H1 (cell line): Measurements from ENCODE around the gene ADAMTS3. TPM values are rescaled to one million over a fixed set of nuclear protein-coding genes. Genes with fewer than 3 reads are reported as not detected.

Experiments used
- CTCF ChIA-PET: fragments of 300-600 bp; sonication (Branson Sonifier 250); formaldehyde crosslinking; loops from one replicate; lab custom pipeline; 2021; ENCODE audit not compliant: partially characterized antibody; lab: Charles Lee
- POLR2A ChIA-PET: fragments of 300-600 bp; sonication (Branson Sonifier 250); formaldehyde crosslinking; loops from one replicate; lab custom pipeline; 2021; ENCODE audit warnings: inconsistent platforms; ENCODE audit not compliant: partially characterized antibody; lab: Charles Lee
- DNase-seq, 2 experiments: peaks; one replicate each; pipeline versions ENCODE4 v3.0.0 to v3.0.0-alpha.2; 2010 to 2022; ENCODE audit warnings: low spot score in 2 of 2, low read depth in 1 of 2, mixed read lengths in 1 of 2
- FAIRE-seq: peaks from 2 replicates; lab custom pipeline; 2011; peaks lifted over from hg19 to GRCh38; lab: Jason Lieb, UNC
- H2AFZ ChIP-seq: 2 replicates; pipeline ENCODE4 v1.8.1; 2012; ENCODE audit warnings: low read length, inconsistent platforms
- H2AK5ac ChIP-seq: 2 replicates; pipeline ENCODE4 v1.6.1; 2013; ENCODE audit warnings: low read depth, low read length
- H2BK120ac ChIP-seq: replicated peaks from 2 replicates; pipeline ENCODE3; 2013; ENCODE audit warnings: low read depth, low read length, inconsistent platforms
- H2BK12ac ChIP-seq: 2 replicates; pipeline ENCODE4 v1.6.1; 2013; ENCODE audit warnings: low read depth, low read length
- H2BK15ac ChIP-seq: 2 replicates; pipeline ENCODE4 v1.6.1; 2013; ENCODE audit warnings: low read length
- H2BK20ac ChIP-seq: 2 replicates; pipeline ENCODE4 v1.6.1; 2013; ENCODE audit warnings: low read length
- H2BK5ac ChIP-seq: 2 replicates; pipeline ENCODE4 v1.6.1; 2013; ENCODE audit warnings: low read depth, low read length
- H3K14ac ChIP-seq: 2 replicates; pipeline ENCODE4 v1.6.1; 2013; ENCODE audit warnings: inconsistent platforms; ENCODE audit not compliant: insufficient read length
- H3K18ac ChIP-seq: 2 replicates; pipeline ENCODE4 v1.6.1; 2013; ENCODE audit warnings: low read length; ENCODE audit errors: extremely low read depth
- H3K23ac ChIP-seq: 2 replicates; pipeline ENCODE4 v1.6.1; 2013; ENCODE audit warnings: inconsistent platforms; ENCODE audit not compliant: insufficient read length
- H3K23me2 ChIP-seq: 2 replicates; pipeline ENCODE4 v1.6.1; 2013; ENCODE audit warnings: low read depth, low read length
- H3K27ac ChIP-seq: 2 replicates; pipeline ENCODE4 v1.6.1; 2011; ENCODE audit warnings: low read depth, low read length, inconsistent platforms
- H3K27me3 ChIP-seq, 4 experiments: replicated peaks in 1 of 4; 1 replicate in 1 of 4; 2 replicates in 3 of 4; pipeline versions ENCODE4 v1.6.1 to v1.8.1; 2011 to 2013; ENCODE audit warnings: low read length in 3 of 4, mild to moderate bottlenecking in 3 of 4, inconsistent platforms in 2 of 4, mixed read lengths in 2 of 4, moderate library complexity in 1 of 4; ENCODE audit not compliant: control insufficient read depth in 3 of 4, insufficient read depth in 3 of 4; ENCODE audit errors: extremely low read depth in 1 of 4
- H3K36me3 ChIP-seq, 4 experiments: 2 replicates each; pipeline versions ENCODE4 v1.6.1 to v1.8.1; 2011 to 2013; ENCODE audit warnings: mild to moderate bottlenecking in 4 of 4, low read length in 3 of 4, moderate library complexity in 2 of 4, control low read depth in 1 of 4, inconsistent platforms in 1 of 4; ENCODE audit not compliant: insufficient read depth in 4 of 4, control insufficient read depth in 2 of 4
- H3K4ac ChIP-seq: replicated peaks from 2 replicates; pipeline ENCODE3; 2013; ENCODE audit warnings: low read length, low read depth, mixed read lengths, inconsistent platforms; ENCODE audit not compliant: insufficient read length
- H3K4me1 ChIP-seq, 4 experiments: replicated peaks in 1 of 4; 1 replicate in 1 of 4; 2 replicates in 3 of 4; pipeline versions ENCODE4 v1.6.1 to v1.8.1; 2011 to 2013; ENCODE audit warnings: low read length in 3 of 4, inconsistent platforms in 2 of 4, mixed read lengths in 1 of 4; ENCODE audit not compliant: insufficient read depth in 4 of 4, control insufficient read depth in 3 of 4
- H3K4me2 ChIP-seq, 2 experiments: 2 replicates each; pipeline versions ENCODE4 v1.6.1 to v1.8.1; 2011 to 2013; ENCODE audit warnings: low read depth in 2 of 2, low read length in 2 of 2, control low read depth in 1 of 2, inconsistent platforms in 1 of 2, mild to moderate bottlenecking in 1 of 2; ENCODE audit not compliant: insufficient read depth in 1 of 2
- H3K4me3 ChIP-seq, 4 experiments: fragments of 200-600, 300-600 bp in 1 of 4; sonication (generic), shearing (Covaris generic), sonication (Bioruptor Twin) in 1 of 4; 2 replicates each; pipeline versions ENCODE4 v1.5.1 to v1.8.1; 2011 to 2016; ENCODE audit warnings: low read length in 4 of 4, low read depth in 3 of 4, control low read depth in 2 of 4, inconsistent platforms in 2 of 4, mild to moderate bottlenecking in 2 of 4, mixed read lengths in 1 of 4, moderate library complexity in 1 of 4; ENCODE audit not compliant: insufficient read depth in 2 of 4; ENCODE audit errors: extremely low read depth in 1 of 4
- H3K56ac ChIP-seq: replicated peaks from 2 replicates; pipeline ENCODE3; 2013; ENCODE audit warnings: low read depth, mild to moderate bottlenecking, mixed read lengths, low read length, inconsistent platforms; ENCODE audit not compliant: insufficient read length
- H3K79me1 ChIP-seq: 2 replicates; pipeline ENCODE4 v1.6.1; 2013; ENCODE audit warnings: low read depth, low read length, control low read depth
- H3K79me2 ChIP-seq, 2 experiments: 2 replicates each; pipeline versions ENCODE4 v1.6.1 to v1.8.1; 2012 to 2013; ENCODE audit warnings: low read length in 2 of 2, mild to moderate bottlenecking in 2 of 2, inconsistent platforms in 1 of 2; ENCODE audit not compliant: insufficient read depth in 2 of 2, control insufficient read depth in 1 of 2
- H3K9ac ChIP-seq, 4 experiments: replicated peaks in 1 of 4; 1 replicate in 1 of 4; 2 replicates in 3 of 4; pipeline versions ENCODE4 v1.6.1 to v1.8.1; 2011 to 2013; ENCODE audit warnings: low read depth in 3 of 4, low read length in 3 of 4, control low read depth in 2 of 4, mild to moderate bottlenecking in 2 of 4, moderate library complexity in 2 of 4, inconsistent platforms in 1 of 4; ENCODE audit errors: extremely low read depth in 1 of 4
- H3K9me3 ChIP-seq, 2 experiments: 2 replicates each; pipeline versions ENCODE4 v1.6.1 to v1.8.1; 2012 to 2013; ENCODE audit warnings: mild to moderate bottlenecking in 2 of 2, moderate library complexity in 2 of 2, control low read depth in 1 of 2, inconsistent platforms in 1 of 2, low read depth in 1 of 2, low read length in 1 of 2, mixed read lengths in 1 of 2; ENCODE audit not compliant: insufficient read depth in 2 of 2
- H4K20me1 ChIP-seq, 2 experiments: replicated peaks in 1 of 2; 2 replicates each; pipeline versions ENCODE3 to v1.8.1; 2011 to 2013; ENCODE audit warnings: inconsistent platforms in 2 of 2, low read length in 2 of 2, mild to moderate bottlenecking in 1 of 2; ENCODE audit not compliant: insufficient read depth in 2 of 2, control insufficient read depth in 1 of 2
- H4K5ac ChIP-seq: 2 replicates; pipeline ENCODE4 v1.6.1; 2013; ENCODE audit warnings: low read length, low read depth, mixed read lengths, inconsistent platforms; ENCODE audit not compliant: insufficient read length
- H4K8ac ChIP-seq: 2 replicates; pipeline ENCODE4 v1.8.0; 2013; ENCODE audit warnings: mild to moderate bottlenecking, moderate library complexity, low read length, inconsistent platforms; ENCODE audit not compliant: insufficient read depth; ENCODE audit errors: extremely low read depth
- H4K91ac ChIP-seq: replicated peaks from 2 replicates; pipeline ENCODE3; 2013; ENCODE audit warnings: low read length, mixed read lengths, inconsistent platforms; ENCODE audit not compliant: insufficient read length
- BACH1 ChIP-seq: IDR thresholded peaks from 2 replicates; pipeline ENCODE4 v1.6.1; 2012; ENCODE audit warnings: low read length, improper control_type of control experiment
- BCL11A ChIP-seq, 2 experiments: IDR thresholded peaks; one replicate each; pipeline ENCODE4 v1.6.1; 2011; ENCODE audit warnings: low read depth in 2 of 2, low read length in 2 of 2, mild to moderate bottlenecking in 2 of 2
- CBX8 ChIP-seq: fragments of 300-800, 300-1000 bp; sonication (generic); IDR thresholded peaks from 2 replicates; pipeline ENCODE4 v1.7.1; 2016; ENCODE audit warnings: low read depth, low read length, borderline replicate concordance
- CEBPB ChIP-seq: IDR thresholded peaks from 2 replicates; pipeline ENCODE4 v1.6.1; 2012; ENCODE audit warnings: low read depth, low read length
- CTCF ChIP-seq, 3 experiments: IDR thresholded peaks; 1 replicate in 2 of 3; 2 replicates in 1 of 3; pipeline versions ENCODE4 v1.5.1 to v1.6.1; 2011; ENCODE audit warnings: low read length in 3 of 3, mild to moderate bottlenecking in 3 of 3, inconsistent platforms in 2 of 3, low read depth in 1 of 3, moderate library complexity in 1 of 3; ENCODE audit not compliant: insufficient read depth in 1 of 3; ENCODE audit errors: control extremely low read depth in 1 of 3
- HDAC2 ChIP-seq, 2 experiments: fragments of 300-600 bp in 1 of 2; sonication (generic) in 1 of 2; IDR thresholded peaks; 2 replicates each; pipeline ENCODE4 v1.6.1; 2011 to 2012; ENCODE audit warnings: low read depth in 2 of 2, low read length in 2 of 2, mild to moderate bottlenecking in 2 of 2, moderate library complexity in 2 of 2, borderline replicate concordance in 1 of 2, inconsistent platforms in 1 of 2
- HDAC6 ChIP-seq: IDR thresholded peaks from one replicate; pipeline ENCODE4 v1.7.1; 2012; ENCODE audit warnings: low read depth, mild to moderate bottlenecking, inconsistent platforms, low read length, moderate library complexity
- RBBP5 ChIP-seq: IDR thresholded peaks from 2 replicates; pipeline ENCODE4 v1.7.1; 2012; ENCODE audit warnings: low read depth, mild to moderate bottlenecking, inconsistent platforms, low read length, moderate library complexity, borderline replicate concordance
- RXRA ChIP-seq: IDR thresholded peaks from 2 replicates; pipeline ENCODE4 v1.6.1; 2011; ENCODE audit warnings: low read depth, mild to moderate bottlenecking, low read length, moderate library complexity; ENCODE audit not compliant: insufficient read depth
- SIX5 ChIP-seq: IDR thresholded peaks from 2 replicates; pipeline ENCODE4 v1.6.1; 2011; ENCODE audit warnings: mild to moderate bottlenecking, low read depth, low read length
- USF2 ChIP-seq: IDR thresholded peaks from 2 replicates; pipeline ENCODE4 v1.6.1; 2011; ENCODE audit warnings: low read length, improper control_type of control experiment
- WGBS, 2 experiments: shearing (Covaris generic) in 1 of 2; methylation state at CpG; one replicate each; pipeline versions ENCODE4 v1.1.6 to v1.1.7; 2013 to 2015; ENCODE audit warnings: low lambda C conversion rate in 2 of 2, mixed read lengths in 2 of 2, inconsistent platforms in 1 of 2, low coverage in 1 of 2, missing lambda C conversion rate in 1 of 2; ENCODE audit not compliant: insufficient replicate concordance in 2 of 2, insufficient coverage in 1 of 2, insufficient read length in 1 of 2; ENCODE audit errors: extremely low coverage in 1 of 2, missing lambda C conversion rate in 1 of 2; 5-methylcytosine and 5-hydroxymethylcytosine counted together
- polyA plus RNA-seq, 7 experiments: library from polyadenylated mRNA; depleted of rRNA in 3 of 7; stranded (reverse) in 5 of 7; unstranded in 2 of 7; fragments of >200 nt in 5 of 7; fragments of 200-250 nt in 2 of 7; gene quantifications; 1 replicate in 5 of 7; 2 replicates in 1 of 7; 4 replicates in 1 of 7; pipeline versions ENCODE4 v1.2.1 to v1.2.3, GENCODE V29; 2011 to 2013; ENCODE audit warnings: missing spikeins in 2 of 7, mixed read lengths in 2 of 7
- total RNA-seq: library from RNA; stranded (reverse); fragmentation: NEBNext Ultra II Directional; extraction: Animal tissue kit (Norgen Biotek cat#: 25700); gene quantifications from 2 replicates; pipeline ENCODE4 v1.2.1, GENCODE V29; 2021

The ADAMTS3 gene
- total and polyA plus RNA-seq, 2 of the 8 experiments (the other 6 are each of a cell fraction or from before 2014, with no cell fraction given), result 1.3 to 3.4 TPM

GRCh38 chr4:72463724-72464123 lies 105.3 kb downstream of the ADAMTS3 start:
- Histone ChIP-seq H3K4me1 (no peaks in the 10 kb centered on the region), H4K91ac (no peak overlapping the region), H3K9ac (no peak overlapping the region), H2BK15ac (no peak overlapping the region), H2AFZ (no peak overlapping the region), H2BK5ac (no peak overlapping the region), H3K23ac (no peak overlapping the region), H3K4me2 (no peak overlapping the region), H3K79me2 (no peaks in the 10 kb centered on the region), H3K4ac (no peak overlapping the region), H2BK120ac (no peak overlapping the region), H3K27me3 (no peaks in the 10 kb centered on the region), H2BK12ac (no peak overlapping the region), H4K20me1 (no peaks in the 10 kb centered on the region), H3K56ac (no peak overlapping the region), H3K36me3 (no peaks in the 10 kb centered on the region), H2BK20ac (no peak overlapping the region), H3K9me3 (no peaks in the 10 kb centered on the region), H4K5ac (no peak overlapping the region), H4K8ac (no peak overlapping the region), H3K79me1 (no peaks in the 10 kb centered on the region), H3K27ac (no peak overlapping the region), H3K14ac (no peak overlapping the region), H2AK5ac (no peak overlapping the region), H3K18ac (no peak overlapping the region), H3K4me3 (no peak overlapping the region), H3K23me2 (no peaks in the 10 kb centered on the region; the same call in 1 of the 2 replicates)
- DNase-seq (no peak), FAIRE-seq (no peak)
- WGBS, 2 experiments, result 89% methylated on average over 3 of the region's 3 CpGs; no CpG with 5 or more reads in 1 of the 2 experiments
- POLR2A ChIA-PET, result no interaction called here
- CTCF ChIA-PET, result interaction anchor here (0.8 to 1.0 kb wide), 2 partner anchors 102 to 237 kb away, joined by 3 to 4 read pairs; no protein-coding TSS in a partner anchor
- TF ChIP-seq CTCF (IDR thresholded peaks at IDR 0.05; ENCODE audit: control extremely low read depth in 1 of 3, insufficient read depth in 1 of 3, low read depth in 1 of 3, low read length in 3 of 3), result no peak
- TF ChIP-seq BACH1, result no peak
- TF ChIP-seq RBBP5, result no peak
- no peak for TF ChIP-seq BCL11A (IDR thresholded peaks at IDR 0.05; ENCODE audit: low read depth in 2 of 2, low read length in 2 of 2)
- no peak for TF ChIP-seq HDAC6
- TF ChIP-seq HDAC2 (IDR thresholded peaks at IDR 0.05; ENCODE audit: borderline replicate concordance in 1 of 2, low read depth in 2 of 2, low read length in 2 of 2), result no peak
- no peak for TF ChIP-seq CBX8
- TF ChIP-seq RXRA, result no peak
- no peak for TF ChIP-seq CEBPB
- TF ChIP-seq SIX5, result no peak
- TF ChIP-seq USF2, result no peak
